OCI-LY3 (cell line): ENCODE measurements around the gene MAP4K5.

Source experiments
- CTCF ChIP-seq: fragments of 200-600, 300-600 bp; sonication (generic); IDR thresholded peaks from 2 replicates; pipeline ENCODE4 v1.5.1; 2014; ENCODE audit warnings: antibody characterized with exemption, low read length, low read depth
- EZH2phosphoT487 ChIP-seq: fragments of 200-600 bp; shearing (Covaris generic); IDR thresholded peaks from 2 replicates; pipeline ENCODE4 v1.6.1; 2018; ENCODE audit warnings: antibody characterized with exemption, mixed run types, low read depth

- TF ChIP-seq CTCF (no peak), EZH2phosphoT487 (no peak)
These were observed 80.5 kb downstream of the MAP4K5 start for GRCh38 chr14:50451854-50452253.
